GM12865 (cell line): Measurements from ENCODE around the gene VAV3.

Experiments used
- DNase-seq: peaks from one replicate; pipeline ENCODE4 v3.0.0; 2010; ENCODE audit warnings: low read depth
- H3K4me3 ChIP-seq: 2 replicates; pipeline ENCODE4 v1.5.1; 2011; ENCODE audit warnings: mild to moderate bottlenecking, low read depth, low read length, control low read depth
- CTCF ChIP-seq: IDR thresholded peaks from 2 replicates; pipeline ENCODE4 v1.5.1; 2011; ENCODE audit warnings: low read length, control low read depth, low read depth, inconsistent platforms; ENCODE audit not compliant: insufficient read depth; ENCODE audit errors: missing control alignments

Gene VAV3

GRCh38 chr1:107530543-107530942, 434.4 kb downstream of the VAV3 start:
- H3K4me3 ChIP-seq = no peak overlapping the region
- no peak for TF ChIP-seq CTCF
- no peak for DNase-seq

GRCh38 chr1:107529511-107530149, 435.4 kb downstream of the VAV3 start:
- TF ChIP-seq CTCF = peak; percentile 86
- DNase-seq = peak; percentile 72
- H3K4me3 ChIP-seq = no peak overlapping the region

GRCh38 chr1:107526524-107527198, 438.3 kb downstream of the VAV3 start:
- DNase-seq = no peak
- TF ChIP-seq CTCF = no peak
- H3K4me3 ChIP-seq = no peak overlapping the region

- H3K4me3 ChIP-seq = no peak overlapping the region
- no peak for TF ChIP-seq CTCF
- no peak for DNase-seq
These were observed 439.0 kb downstream of the VAV3 start for GRCh38 chr1:107525961-107526360.

GRCh38 chr1:107525145-107525544, 439.8 kb downstream of the VAV3 start:
- no peak for DNase-seq
- H3K4me3 ChIP-seq = no peak overlapping the region
- no peak for TF ChIP-seq CTCF

GRCh38 chr1:107524301-107524700, 440.7 kb downstream of the VAV3 start:
- H3K4me3 ChIP-seq = no peak overlapping the region
- no peak for TF ChIP-seq CTCF
- DNase-seq = no peak

- no peak for DNase-seq
- no peak for TF ChIP-seq CTCF
- H3K4me3 ChIP-seq = no peak overlapping the region
These were observed 441.2 kb downstream of the VAV3 start for GRCh38 chr1:107523736-107524135.
